Islet precursor cell (in vitro differentiated cells): Measurements from ENCODE around the gene ROBO2.

Experiments used
- DNase-seq: peaks from one replicate; pipeline ENCODE4 v3.0.0-alpha.2; 2018

Gene ROBO2

GRCh38 chr3:77122652-77123051 lies 82.8 kb downstream of the ROBO2 start:
- no peak for DNase-seq

DNA sequence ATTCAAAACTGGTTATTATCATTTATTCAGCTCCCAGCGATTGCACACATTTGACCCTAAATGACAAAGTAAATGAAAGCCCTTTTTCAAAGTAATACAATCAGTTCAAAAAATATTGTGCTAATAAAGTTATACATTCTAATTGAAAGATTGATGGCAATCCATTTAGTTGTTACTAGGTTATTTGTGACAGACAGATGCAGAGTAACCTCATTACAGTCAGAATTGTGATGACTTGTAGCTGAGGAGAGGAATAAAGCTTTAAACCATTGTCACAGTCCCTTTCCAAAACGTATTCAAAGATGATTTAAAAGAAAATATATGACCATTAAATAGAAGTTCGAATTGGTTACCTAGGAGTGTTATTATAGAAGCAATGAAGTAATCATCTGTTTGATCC lies 86.1 kb downstream of the ROBO2 start:
- no peak for DNase-seq

DNA sequence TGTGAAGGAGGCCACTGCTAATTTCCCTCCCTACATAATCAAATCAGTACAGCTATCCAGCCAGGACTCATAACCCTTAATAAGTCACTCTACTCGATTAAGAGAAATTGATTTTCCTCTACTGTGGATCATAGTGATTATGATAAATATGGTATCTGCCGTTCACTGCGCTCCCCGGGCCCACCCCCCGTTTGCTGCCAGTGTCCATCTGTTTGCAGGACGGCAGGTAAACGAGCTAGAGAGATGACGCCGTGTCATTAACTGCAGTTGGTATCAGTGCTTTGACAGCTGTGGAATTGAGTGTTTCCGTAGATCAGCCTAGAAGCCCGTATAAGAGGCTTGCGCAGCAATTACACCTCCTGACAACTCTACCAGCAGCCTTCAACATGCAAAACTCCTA lies 94.9 kb downstream of the ROBO2 start:
- DNase-seq: no peak

DNA sequence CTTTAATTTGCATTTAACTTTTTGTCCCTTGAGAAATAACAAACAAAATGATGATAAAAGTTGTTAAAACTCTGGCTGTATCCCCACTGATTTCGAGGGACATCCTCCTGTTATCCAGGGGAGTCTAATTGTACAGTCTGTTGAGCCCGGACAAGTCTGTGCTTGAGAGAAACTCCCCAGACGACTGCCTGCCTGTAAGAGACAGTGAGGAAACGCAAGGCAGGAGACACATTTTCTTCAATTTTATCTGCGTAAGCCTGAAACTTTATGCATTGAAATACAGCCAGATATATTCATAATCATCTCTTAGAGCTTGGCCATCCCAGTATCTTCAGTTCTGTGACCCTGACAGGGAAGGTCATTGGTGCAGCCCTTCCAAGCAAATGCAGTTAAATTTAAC lies 97.7 kb downstream of the ROBO2 start:
- DNase-seq: no peak

- no peak for DNase-seq
Measured at GRCh38 chr3:77139624-77140023, 99.7 kb downstream of the ROBO2 start.

DNA sequence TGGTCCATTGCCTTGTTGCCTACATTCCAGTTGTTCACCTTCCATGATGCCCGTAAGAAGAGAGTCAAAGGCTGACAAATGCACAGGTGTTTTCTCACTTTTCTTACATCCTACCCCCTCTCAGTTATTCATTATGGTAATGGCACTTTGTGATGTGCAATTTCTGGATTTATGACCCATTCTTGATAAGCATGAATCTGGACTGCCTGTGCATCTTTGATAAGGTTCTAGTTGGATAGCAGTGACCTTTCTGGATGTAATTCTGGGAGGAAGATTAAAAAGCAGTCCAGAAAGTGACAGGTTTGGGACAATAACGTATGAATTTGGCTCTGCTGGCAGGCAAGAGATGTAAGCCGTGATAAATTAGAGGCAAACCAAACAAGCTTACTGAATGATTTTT lies 101.5 kb downstream of the ROBO2 start:
- no peak for DNase-seq

DNA sequence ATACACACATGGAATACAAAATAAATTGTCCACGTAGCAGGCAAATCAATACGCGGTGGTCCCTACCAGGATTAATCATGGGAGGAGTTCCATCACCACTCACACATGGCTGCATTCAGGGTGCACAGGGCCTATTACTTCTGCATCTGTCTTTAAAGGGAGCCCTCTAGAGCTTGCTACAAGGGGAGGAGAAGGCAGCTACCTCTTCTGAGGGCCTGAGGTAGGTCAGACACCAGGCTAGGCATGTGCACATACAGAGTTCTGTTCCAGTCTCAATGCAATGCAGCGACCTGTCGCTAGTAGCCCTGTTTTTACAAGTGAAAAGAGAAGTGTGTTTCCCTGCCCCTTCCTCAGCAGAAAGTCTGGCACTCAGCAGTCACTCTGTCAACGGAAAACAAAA lies 102.7 kb downstream of the ROBO2 start:
- DNase-seq: peak; percentile 55

DNA sequence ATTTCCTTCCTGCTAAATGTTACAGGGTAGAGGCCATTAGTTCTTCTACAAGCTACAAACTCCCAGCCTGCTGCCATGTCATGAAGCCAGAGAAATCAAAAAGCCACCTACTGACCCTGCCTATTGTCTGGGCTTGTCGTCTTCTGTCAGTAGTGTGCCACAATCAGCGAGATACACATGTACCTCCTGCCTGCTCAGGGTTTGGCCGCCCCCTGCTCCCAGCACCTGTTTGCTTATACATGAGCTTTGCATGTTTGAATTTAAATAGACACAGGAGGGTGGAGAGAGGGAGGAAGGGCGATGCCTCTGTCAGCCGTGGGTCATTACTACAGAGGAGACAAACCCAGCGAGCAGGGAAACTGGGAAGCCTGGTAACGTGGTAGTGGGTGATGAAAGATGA lies 106.1 kb downstream of the ROBO2 start:
- DNase-seq: no peak

DNA sequence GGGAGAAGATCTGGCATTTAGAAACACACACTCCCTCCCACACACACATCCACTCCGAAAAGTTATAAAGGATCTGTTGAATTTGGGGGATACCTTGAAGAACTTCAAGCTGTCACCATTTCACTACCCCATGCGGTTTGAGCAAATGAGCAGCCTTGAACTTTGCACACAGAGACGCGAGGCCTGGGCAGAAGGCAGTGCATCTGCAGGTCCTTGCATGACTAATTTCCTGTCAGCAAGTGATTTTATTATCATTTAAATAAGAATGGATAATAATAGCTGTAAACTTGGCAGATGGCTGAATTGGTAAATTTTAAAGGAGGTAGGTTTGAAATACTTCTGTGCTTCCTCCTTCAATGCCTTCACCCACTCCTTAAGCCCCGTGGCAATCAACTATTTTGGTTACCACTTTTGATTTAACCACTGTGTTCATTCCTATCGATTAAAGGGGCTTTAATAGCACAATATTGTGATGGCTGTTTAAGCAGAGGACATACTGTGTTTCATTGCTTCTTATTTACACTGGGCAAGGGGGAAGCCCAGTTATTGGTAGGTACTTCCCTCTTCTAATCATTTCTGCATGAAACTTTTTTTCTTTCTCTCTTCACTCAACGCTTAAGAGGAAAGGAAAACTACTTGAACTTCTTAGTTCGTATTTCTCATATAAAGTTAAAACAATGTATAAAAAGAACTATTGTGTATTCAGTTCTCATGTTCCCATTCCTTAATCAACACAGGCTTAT lies 108.1 kb downstream of the ROBO2 start:
- no peak for DNase-seq

- DNase-seq: no peak
Measured at GRCh38 chr3:77149382-77149781, 109.5 kb downstream of the ROBO2 start.

GRCh38 chr3:77150028-77150427 lies 110.1 kb downstream of the ROBO2 start:
- no peak for DNase-seq

DNA sequence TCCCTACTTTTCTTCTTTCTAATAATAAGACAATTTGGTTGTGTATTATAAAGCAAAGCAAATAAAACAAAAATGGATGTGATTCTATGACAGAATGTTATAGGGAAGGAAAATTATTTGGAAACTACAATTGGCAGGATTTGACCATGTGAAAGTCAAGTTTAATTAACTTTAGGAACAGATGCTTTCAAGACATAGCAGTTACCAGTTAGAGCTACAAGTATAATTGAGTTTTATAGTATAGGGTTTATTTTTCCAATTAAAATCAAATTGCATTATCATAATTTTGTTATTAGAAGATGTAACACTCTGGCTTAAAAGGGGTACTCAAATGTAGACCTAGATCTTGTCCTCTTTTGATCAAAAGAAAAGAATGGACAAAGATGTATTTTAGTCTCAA lies 110.9 kb downstream of the ROBO2 start:
- no peak for DNase-seq

- no peak for DNase-seq
Measured at GRCh38 chr3:77158730-77159581, 119.1 kb downstream of the ROBO2 start.

GRCh38 chr3:77160931-77161497 lies 121.1 kb downstream of the ROBO2 start:
- DNase-seq: no peak

- DNase-seq: no peak
Measured at GRCh38 chr3:77169823-77170222, 129.9 kb downstream of the ROBO2 start.

DNA sequence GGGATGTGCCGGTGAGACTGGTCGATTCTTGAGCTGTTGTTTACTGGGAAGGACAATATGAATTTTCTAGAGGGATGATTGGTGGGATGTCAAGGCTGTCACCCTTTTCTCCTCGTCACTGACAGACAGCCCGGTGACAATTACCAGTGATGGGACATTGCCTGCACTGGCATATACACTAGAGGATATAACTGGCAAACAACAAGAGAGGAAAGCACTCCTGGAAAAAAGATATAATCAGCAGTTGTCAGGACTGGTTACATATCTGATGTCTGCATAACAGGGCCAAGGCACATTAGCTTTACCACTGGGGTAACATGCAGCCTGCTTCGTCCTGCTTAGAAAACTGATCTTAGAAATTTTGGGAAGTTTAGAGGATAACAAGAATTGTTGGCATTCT lies 131.1 kb downstream of the ROBO2 start:
- no peak for DNase-seq

GRCh38 chr3:77179762-77180161 lies 139.9 kb downstream of the ROBO2 start:
- DNase-seq: peak; percentile 54

GRCh38 chr3:77182341-77182740 lies 142.4 kb downstream of the ROBO2 start:
- DNase-seq: no peak

- DNase-seq: no peak
Measured at GRCh38 chr3:77186319-77186718, 146.4 kb downstream of the ROBO2 start.

DNA sequence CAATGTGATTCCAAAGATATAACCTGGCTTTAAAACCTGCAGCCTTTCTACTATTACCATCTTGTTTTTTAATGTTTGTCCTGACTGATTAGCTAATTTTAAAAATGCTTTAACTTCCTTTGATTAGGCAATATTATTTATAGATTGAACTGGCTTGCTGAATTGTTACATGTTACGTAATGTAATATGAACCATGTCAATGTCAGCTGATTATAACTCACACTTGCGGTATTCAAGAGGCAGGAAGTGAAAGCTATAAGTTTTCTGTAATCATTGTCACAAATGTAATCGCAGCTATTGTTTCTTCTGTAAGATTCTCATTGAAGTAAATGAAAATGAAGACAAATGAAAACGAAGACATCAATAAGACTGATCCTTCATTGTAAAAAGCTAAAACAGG lies 146.8 kb downstream of the ROBO2 start:
- no peak for DNase-seq

- no peak for DNase-seq
Measured at GRCh38 chr3:77188210-77188609, 148.3 kb downstream of the ROBO2 start.

- no peak for DNase-seq
Measured at GRCh38 chr3:77189258-77189657, 149.4 kb downstream of the ROBO2 start.

DNA sequence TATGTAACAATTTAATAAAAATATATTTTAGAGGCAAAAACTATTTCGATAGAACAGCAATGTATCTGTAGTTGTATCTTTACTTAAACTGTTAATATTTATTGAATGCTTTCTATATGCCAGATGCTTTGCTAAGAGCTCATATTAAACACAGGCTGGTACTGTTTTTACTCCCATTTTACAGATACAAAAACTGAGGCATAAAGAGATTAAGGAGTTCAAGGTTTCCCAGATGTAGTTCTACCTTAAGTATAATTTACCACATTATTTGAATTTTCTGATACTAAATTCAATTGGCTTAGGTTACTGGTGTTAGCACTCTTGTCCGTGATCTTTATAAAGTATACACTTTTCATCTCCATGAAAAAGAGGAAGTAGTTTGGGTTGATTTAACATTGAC lies 149.8 kb downstream of the ROBO2 start:
- DNase-seq: no peak

- DNase-seq: no peak
Measured at GRCh38 chr3:77190374-77190773, 150.5 kb downstream of the ROBO2 start.
